ENCODE measurements around the gene FBXO21. TPM values are rescaled to one million over a fixed set of nuclear protein-coding genes. Genes with fewer than 3 reads are reported as not detected.

The FBXO21 gene
- total RNA-seq, 1 donor from 2014 or later = 42.4 TPM

- no peak for DNase-seq (ENCODE audit: low spot score)
These were observed 24.9 kb downstream of the FBXO21 start for GRCh38 chr12:117165342-117165741.

GRCh38 chr12:117162633-117163032 is 27.6 kb downstream of the FBXO21 start:
- no peak for DNase-seq (ENCODE audit: low spot score)

- DNase-seq (ENCODE audit: low spot score) = no peak
These were observed 28.1 kb downstream of the FBXO21 start for GRCh38 chr12:117162167-117162539.

GRCh38 chr12:117161460-117162166 is 28.7 kb downstream of the FBXO21 start:
- no peak for DNase-seq (ENCODE audit: low spot score)

- no peak for DNase-seq (ENCODE audit: low spot score)
These were observed 30.6 kb downstream of the FBXO21 start for GRCh38 chr12:117159674-117160073.

GRCh38 chr12:117158911-117159553 is 31.2 kb downstream of the FBXO21 start:
- no peak for DNase-seq (ENCODE audit: low spot score)

- no peak for DNase-seq (ENCODE audit: low spot score)
These were observed 32.2 kb downstream of the FBXO21 start for GRCh38 chr12:117158096-117158495.

GRCh38 chr12:117155278-117156060 is 34.8 kb downstream of the FBXO21 start:
- DNase-seq (ENCODE audit: low spot score) = peak; percentile 31

GRCh38 chr12:117152793-117153775 is 37.2 kb downstream of the FBXO21 start:
- no peak for DNase-seq (ENCODE audit: low spot score)

GRCh38 chr12:117151403-117152031 is 38.8 kb downstream of the FBXO21 start:
- DNase-seq (ENCODE audit: low spot score) = no peak

- no peak for DNase-seq (ENCODE audit: low spot score)
These were observed 40.8 kb downstream of the FBXO21 start for GRCh38 chr12:117149431-117149830.

GRCh38 chr12:117148642-117149041 is 41.6 kb downstream of the FBXO21 start:
- no peak for DNase-seq (ENCODE audit: low spot score)

- DNase-seq (ENCODE audit: low spot score) = no peak
These were observed 42.6 kb downstream of the FBXO21 start for GRCh38 chr12:117147639-117148038.

GRCh38 chr12:117145597-117146154 is 44.6 kb downstream of the FBXO21 start:
- DNase-seq (ENCODE audit: low spot score) = no peak

- DNase-seq (ENCODE audit: low spot score) = no peak
These were observed 45.7 kb downstream of the FBXO21 start for GRCh38 chr12:117144599-117144998.

- DNase-seq (ENCODE audit: low spot score) = peak; percentile 60
These were observed 47.2 kb downstream of the FBXO21 start for GRCh38 chr12:117143008-117143532.

GRCh38 chr12:117142094-117142493 is 48.2 kb downstream of the FBXO21 start:
- DNase-seq (ENCODE audit: low spot score) = no peak

- DNase-seq (ENCODE audit: low spot score) = no peak
These were observed 49.0 kb downstream of the FBXO21 start for GRCh38 chr12:117141097-117141898.

GRCh38 chr12:117140397-117141096 is 49.7 kb downstream of the FBXO21 start:
- no peak for DNase-seq (ENCODE audit: low spot score)

Measured in umbilical cord (tissue), 2 donors.